ENCODE data around the gene AIG1.
A peak's percentile ranks its signal among the peaks of the same experiment; 100 is the strongest.

AIG1 gene

GRCh38 chr6:143200167-143200770 lies 139.6 kb downstream of the AIG1 start:
- H3K27ac ChIP-seq (ENCODE audit: low read depth, low read length), result no peak overlapping the region
- no peaks in the 10 kb centered on the region for H3K27me3 ChIP-seq (ENCODE audit: control insufficient read depth in 1 of 2, insufficient read depth in 2 of 2, low read length in 2 of 2)
- no peaks in the 10 kb centered on the region for H3K36me3 ChIP-seq (ENCODE audit: insufficient read depth, low read length)
- no peaks in the 10 kb centered on the region for H3K9me3 ChIP-seq (ENCODE audit: low read length)
- H3K4me3 ChIP-seq (ENCODE audit: low read depth in 1 of 2, low read length in 2 of 2), result no peak overlapping the region
- H3K4me1 ChIP-seq (ENCODE audit: insufficient read depth, low read length), result no peaks in the 10 kb centered on the region
- H3K9ac ChIP-seq (ENCODE audit: low read length), result no peak overlapping the region

GRCh38 chr6:143204045-143204444 lies 143.4 kb downstream of the AIG1 start:
- Histone ChIP-seq H3K36me3 (ENCODE audit: insufficient read depth, low read length) (no peaks in the 10 kb centered on the region), H3K4me1 (ENCODE audit: insufficient read depth, low read length) (peaks cover 12% of the 10 kb centered on the region), H3K27ac (ENCODE audit: low read depth, low read length) (no peak overlapping the region), H3K27me3 (ENCODE audit: control insufficient read depth in 1 of 2, insufficient read depth in 2 of 2, low read length in 2 of 2) (no peaks in the 10 kb centered on the region), H3K9ac (ENCODE audit: low read length) (no peak overlapping the region), H3K4me3 (ENCODE audit: low read depth in 1 of 2, low read length in 2 of 2) (no peak overlapping the region), H3K9me3 (ENCODE audit: low read length) (no peaks in the 10 kb centered on the region)

- no peaks in the 10 kb centered on the region for H3K27me3 ChIP-seq (ENCODE audit: control insufficient read depth in 1 of 2, insufficient read depth in 2 of 2, low read length in 2 of 2)
Measured at GRCh38 chr6:143205131-143205535, 144.4 kb downstream of the AIG1 start.

GRCh38 chr6:143205585-143205984 lies 144.9 kb downstream of the AIG1 start:
- peaks cover 12% of the 10 kb centered on the region for H3K4me1 ChIP-seq (ENCODE audit: insufficient read depth, low read length)
- no peak overlapping the region for H3K27ac ChIP-seq (ENCODE audit: low read depth, low read length)
- H3K9ac ChIP-seq (ENCODE audit: low read length), result no peak overlapping the region

More at GRCh38 chr6:143205131-143205535, 144.4 kb downstream of the AIG1 start:
- H3K4me1 ChIP-seq (ENCODE audit: insufficient read depth, low read length), result peaks cover 12% of the 10 kb centered on the region
- no peaks in the 10 kb centered on the region for H3K36me3 ChIP-seq (ENCODE audit: insufficient read depth, low read length)
- no peaks in the 10 kb centered on the region for H3K9me3 ChIP-seq (ENCODE audit: low read length)
- no peak overlapping the region for H3K4me3 ChIP-seq (ENCODE audit: low read depth in 1 of 2, low read length in 2 of 2)
- H3K27ac ChIP-seq (ENCODE audit: low read depth, low read length), result no peak overlapping the region
- no peak overlapping the region for H3K9ac ChIP-seq (ENCODE audit: low read length)

GRCh38 chr6:143205991-143206390 lies 145.3 kb downstream of the AIG1 start:
- Histone ChIP-seq H3K27me3 (ENCODE audit: control insufficient read depth in 1 of 2, insufficient read depth in 2 of 2, low read length in 2 of 2) (no peaks in the 10 kb centered on the region), H3K9me3 (ENCODE audit: low read length) (no peaks in the 10 kb centered on the region), H3K9ac (ENCODE audit: low read length) (no peak overlapping the region), H3K27ac (ENCODE audit: low read depth, low read length) (no peak overlapping the region), H3K4me1 (ENCODE audit: insufficient read depth, low read length) (peaks cover 12% of the 10 kb centered on the region), H3K36me3 (ENCODE audit: insufficient read depth, low read length) (no peaks in the 10 kb centered on the region), H3K4me3 (ENCODE audit: low read depth in 1 of 2, low read length in 2 of 2) (no peak overlapping the region)

More at GRCh38 chr6:143205585-143205984, 144.9 kb downstream of the AIG1 start:
- H3K27me3 ChIP-seq (ENCODE audit: control insufficient read depth in 1 of 2, insufficient read depth in 2 of 2, low read length in 2 of 2), result no peaks in the 10 kb centered on the region
- H3K36me3 ChIP-seq (ENCODE audit: insufficient read depth, low read length), result no peaks in the 10 kb centered on the region
- H3K9me3 ChIP-seq (ENCODE audit: low read length), result no peaks in the 10 kb centered on the region
- H3K4me3 ChIP-seq (ENCODE audit: low read depth in 1 of 2, low read length in 2 of 2), result no peak overlapping the region

GRCh38 chr6:143206550-143206949 lies 145.9 kb downstream of the AIG1 start:
- no peaks in the 10 kb centered on the region for H3K9me3 ChIP-seq (ENCODE audit: low read length)
- H3K27me3 ChIP-seq (ENCODE audit: control insufficient read depth in 1 of 2, insufficient read depth in 2 of 2, low read length in 2 of 2), result no peaks in the 10 kb centered on the region
- peaks cover 12% of the 10 kb centered on the region for H3K4me1 ChIP-seq (ENCODE audit: insufficient read depth, low read length)
- H3K27ac ChIP-seq (ENCODE audit: low read depth, low read length), result no peak overlapping the region
- H3K9ac ChIP-seq (ENCODE audit: low read length), result no peak overlapping the region
- no peaks in the 10 kb centered on the region for H3K36me3 ChIP-seq (ENCODE audit: insufficient read depth, low read length)
- H3K4me3 ChIP-seq (ENCODE audit: low read depth in 1 of 2, low read length in 2 of 2), result no peak overlapping the region

- H3K9ac ChIP-seq (ENCODE audit: low read length), result no peak overlapping the region
- no peak overlapping the region for H3K27ac ChIP-seq (ENCODE audit: low read depth, low read length)
Measured at GRCh38 chr6:143210420-143210819, 149.7 kb downstream of the AIG1 start.

GRCh38 chr6:143213859-143214376 lies 153.2 kb downstream of the AIG1 start:
- H3K27me3 ChIP-seq (ENCODE audit: control insufficient read depth in 1 of 2, insufficient read depth in 2 of 2, low read length in 2 of 2), result no peaks in the 10 kb centered on the region
- H3K4me1 ChIP-seq (ENCODE audit: insufficient read depth, low read length), result peaks cover 4% of the 10 kb centered on the region
- no peak overlapping the region for H3K27ac ChIP-seq (ENCODE audit: low read depth, low read length)
- H3K4me3 ChIP-seq (ENCODE audit: low read depth in 1 of 2, low read length in 2 of 2), result no peak overlapping the region
- no peaks in the 10 kb centered on the region for H3K36me3 ChIP-seq (ENCODE audit: insufficient read depth, low read length)
- no peak overlapping the region for H3K9ac ChIP-seq (ENCODE audit: low read length)
- H3K9me3 ChIP-seq (ENCODE audit: low read length), result no peaks in the 10 kb centered on the region

More at GRCh38 chr6:143210420-143210819, 149.7 kb downstream of the AIG1 start:
- Histone ChIP-seq H3K4me1 (ENCODE audit: insufficient read depth, low read length) (peaks cover 14% of the 10 kb centered on the region), H3K36me3 (ENCODE audit: insufficient read depth, low read length) (no peaks in the 10 kb centered on the region), H3K27me3 (ENCODE audit: control insufficient read depth in 1 of 2, insufficient read depth in 2 of 2, low read length in 2 of 2) (no peaks in the 10 kb centered on the region), H3K9me3 (ENCODE audit: low read length) (no peaks in the 10 kb centered on the region), H3K4me3 (ENCODE audit: low read depth in 1 of 2, low read length in 2 of 2) (no peak overlapping the region)

GRCh38 chr6:143215363-143215762 lies 154.7 kb downstream of the AIG1 start:
- Histone ChIP-seq H3K4me3 (ENCODE audit: low read depth in 1 of 2, low read length in 2 of 2) (no peak overlapping the region), H3K36me3 (ENCODE audit: insufficient read depth, low read length) (no peaks in the 10 kb centered on the region), H3K9ac (ENCODE audit: low read length) (no peak overlapping the region), H3K27ac (ENCODE audit: low read depth, low read length) (no peak overlapping the region), H3K9me3 (ENCODE audit: low read length) (no peaks in the 10 kb centered on the region), H3K27me3 (ENCODE audit: control insufficient read depth in 1 of 2, insufficient read depth in 2 of 2, low read length in 2 of 2) (no peaks in the 10 kb centered on the region), H3K4me1 (ENCODE audit: insufficient read depth, low read length) (peaks cover 4% of the 10 kb centered on the region)

GRCh38 chr6:143215771-143216170 lies 155.1 kb downstream of the AIG1 start:
- Histone ChIP-seq H3K4me1 (ENCODE audit: insufficient read depth, low read length) (peaks cover 7% of the 10 kb centered on the region), H3K27ac (ENCODE audit: low read depth, low read length) (no peak overlapping the region), H3K36me3 (ENCODE audit: insufficient read depth, low read length) (no peaks in the 10 kb centered on the region), H3K9me3 (ENCODE audit: low read length) (no peaks in the 10 kb centered on the region), H3K4me3 (ENCODE audit: low read depth in 1 of 2, low read length in 2 of 2) (no peak overlapping the region), H3K9ac (ENCODE audit: low read length) (no peak overlapping the region), H3K27me3 (ENCODE audit: control insufficient read depth in 1 of 2, insufficient read depth in 2 of 2, low read length in 2 of 2) (no peaks in the 10 kb centered on the region)

- Histone ChIP-seq H3K4me3 (ENCODE audit: low read depth in 1 of 2, low read length in 2 of 2) (no peak overlapping the region), H3K27ac (ENCODE audit: low read depth, low read length) (no peak overlapping the region), H3K27me3 (ENCODE audit: control insufficient read depth in 1 of 2, insufficient read depth in 2 of 2, low read length in 2 of 2) (no peaks in the 10 kb centered on the region), H3K4me1 (ENCODE audit: insufficient read depth, low read length) (peaks cover 30% of the 10 kb centered on the region), H3K9ac (ENCODE audit: low read length) (no peak overlapping the region), H3K9me3 (ENCODE audit: low read length) (no peaks in the 10 kb centered on the region), H3K36me3 (ENCODE audit: insufficient read depth, low read length) (no peaks in the 10 kb centered on the region)
Measured at GRCh38 chr6:143218233-143218632, 157.5 kb downstream of the AIG1 start.

GRCh38 chr6:143221698-143222097 lies 161.0 kb downstream of the AIG1 start:
- H3K27me3 ChIP-seq (ENCODE audit: control insufficient read depth in 1 of 2, insufficient read depth in 2 of 2, low read length in 2 of 2), result no peaks in the 10 kb centered on the region
- H3K9ac ChIP-seq (ENCODE audit: low read length), result no peak overlapping the region
- H3K4me3 ChIP-seq (ENCODE audit: low read depth in 1 of 2, low read length in 2 of 2), result no peak overlapping the region
- H3K9me3 ChIP-seq (ENCODE audit: low read length), result no peaks in the 10 kb centered on the region
- H3K36me3 ChIP-seq (ENCODE audit: insufficient read depth, low read length), result no peaks in the 10 kb centered on the region
- peaks cover 26% of the 10 kb centered on the region for H3K4me1 ChIP-seq (ENCODE audit: insufficient read depth, low read length)
- H3K27ac ChIP-seq (ENCODE audit: low read depth, low read length), result peak overlapping the region; percentile 7
